ENCODE data around the gene CEP83. TPM values are rescaled to one million over a fixed set of nuclear protein-coding genes. Genes with fewer than 3 reads are reported as not detected.

Gene CEP83
- polyA plus RNA-seq, 1 of the 3 experiments (the other 2 are of a cell fraction): 2.5 TPM

- DNase-seq: no peak
- TF ChIP-seq IRF3 (IDR thresholded peaks at IDR 0.05; ENCODE audit: low read depth, low read length) (no peak), SMC3 (IDR thresholded peaks at IDR 0.05; ENCODE audit: low read depth, low read length) (no peak), CHD2 (IDR thresholded peaks at IDR 0.05; ENCODE audit: low read length, partially characterized antibody) (no peak)
- no peaks in the 10 kb centered on the region for H3F3A ChIP-seq (replicated peaks; ENCODE audit: insufficient read depth)
- no peaks in the 10 kb centered on the region for H3K9me3 ChIP-seq
- ChIA-PET CTCF (no interaction called here), POLR2A (no interaction called here)
- no peak overlapping the region for H3K4me3 ChIP-seq (ENCODE audit: low read depth in 2 of 2, low read length in 1 of 2)
- H3K4me2 ChIP-seq: no peak overlapping the region
- whole genome bisulfite sequencing (ENCODE audit: low lambda C conversion rate): 91% methylated on average over 7 of the region's 7 CpGs
- H3K4me1 ChIP-seq (ENCODE audit: control insufficient read depth in 1 of 2, insufficient read depth in 2 of 2, low read depth in 1 of 2, low read length in 1 of 2): peaks cover 19 to 49% of the 10 kb centered on the region in 2 experiments; a peak in 3 of 4 replicates
- H3K27me3 ChIP-seq (ENCODE audit: insufficient read depth): no peaks in the 10 kb centered on the region
- H3K9me2 ChIP-seq: no peaks in the 10 kb centered on the region
- no peaks in the 10 kb centered on the region for H3K36me3 ChIP-seq (replicated peaks in 1 of 2; ENCODE audit: control insufficient read depth in 1 of 2, insufficient read depth in 2 of 2, low read length in 1 of 2)
- no peak overlapping the region for H3K27ac ChIP-seq (ENCODE audit: low read depth in 2 of 2, low read length in 1 of 2)
- no peaks in the 10 kb centered on the region for H4K20me1 ChIP-seq (ENCODE audit: insufficient read depth)
- H3K79me2 ChIP-seq (ENCODE audit: insufficient read depth): no peaks in the 10 kb centered on the region
- no peak overlapping the region for H3K9ac ChIP-seq
- H2AFZ ChIP-seq (ENCODE audit: low read depth): no peak overlapping the region
Observed at GRCh38 chr12:94265539-94265938, 194.1 kb downstream of the CEP83 start.

- ChIA-PET CTCF (no interaction called here), POLR2A (no interaction called here)
- peaks cover 19 to 50% of the 10 kb centered on the region in 2 experiments; a peak in 3 of 4 replicates for H3K4me1 ChIP-seq (ENCODE audit: control insufficient read depth in 1 of 2, insufficient read depth in 2 of 2, low read depth in 1 of 2, low read length in 1 of 2)
- no peak for DNase-seq
- H3K9me2 ChIP-seq: no peaks in the 10 kb centered on the region
- no peaks in the 10 kb centered on the region for H3K9me3 ChIP-seq
- TF ChIP-seq EZH2phosphoT487 (IDR thresholded peaks at IDR 0.05; ENCODE audit: borderline replicate concordance, low read depth) (no peak), EP300 (IDR thresholded peaks at IDR 0.05; ENCODE audit: borderline replicate concordance in 1 of 2, low read depth in 1 of 2, low read length in 1 of 2) (peak in 1 of 2 experiments; percentile 34; a peak in 1 of 4 replicates), NRF1 (IDR thresholded peaks at IDR 0.05; ENCODE audit: low read depth, low read length) (no peak), MXI1 (IDR thresholded peaks at IDR 0.05; ENCODE audit: low read depth, low read length) (no peak)
- 84% methylated on average over 19 of the region's 19 CpGs for WGBS (ENCODE audit: low lambda C conversion rate)
- H3K27me3 ChIP-seq (ENCODE audit: insufficient read depth): no peaks in the 10 kb centered on the region
- H3K36me3 ChIP-seq (replicated peaks in 1 of 2; ENCODE audit: control insufficient read depth in 1 of 2, insufficient read depth in 2 of 2, low read length in 1 of 2): no peaks in the 10 kb centered on the region
- H3F3A ChIP-seq (replicated peaks; ENCODE audit: insufficient read depth): no peaks in the 10 kb centered on the region
- 0 out of 4 replicates have a peak overlapping the region, but pooled peaks of 1 of the 2 experiments have one; percentile 6 for H3K27ac ChIP-seq (ENCODE audit: low read depth in 2 of 2, low read length in 1 of 2)
- H4K20me1 ChIP-seq (ENCODE audit: insufficient read depth): no peaks in the 10 kb centered on the region
- no peak overlapping the region for H3K4me3 ChIP-seq (ENCODE audit: low read depth in 2 of 2, low read length in 1 of 2)
- no peak overlapping the region for H2AFZ ChIP-seq (ENCODE audit: low read depth)
- no peak overlapping the region for H3K4me2 ChIP-seq
- no peaks in the 10 kb centered on the region for H3K79me2 ChIP-seq (ENCODE audit: insufficient read depth)
- no peak overlapping the region for H3K9ac ChIP-seq
Observed at GRCh38 chr12:94264736-94265485, 194.8 kb downstream of the CEP83 start.

- no peak overlapping the region for H3K4me2 ChIP-seq
- ChIA-PET POLR2A (no interaction called here), CTCF (no interaction called here)
- H3K36me3 ChIP-seq (replicated peaks in 1 of 2; ENCODE audit: control insufficient read depth in 1 of 2, insufficient read depth in 2 of 2, low read length in 1 of 2): no peaks in the 10 kb centered on the region
- H4K20me1 ChIP-seq (ENCODE audit: insufficient read depth): no peaks in the 10 kb centered on the region
- 93% methylated on average over 20 of the region's 20 CpGs for WGBS (ENCODE audit: low lambda C conversion rate)
- H3K9ac ChIP-seq: no peak overlapping the region
- no peaks in the 10 kb centered on the region for H3K9me3 ChIP-seq
- H3K27ac ChIP-seq (ENCODE audit: low read depth in 2 of 2, low read length in 1 of 2): no peak overlapping the region; a peak in 1 of 4 replicates
- H3K4me3 ChIP-seq (ENCODE audit: low read depth in 2 of 2, low read length in 1 of 2): no peak overlapping the region
- H3K9me2 ChIP-seq: no peaks in the 10 kb centered on the region
- H3F3A ChIP-seq (replicated peaks; ENCODE audit: insufficient read depth): no peaks in the 10 kb centered on the region
- no peaks in the 10 kb centered on the region for H3K27me3 ChIP-seq (ENCODE audit: insufficient read depth)
- peaks cover 19 to 50% of the 10 kb centered on the region in 2 experiments; a peak in 3 of 4 replicates for H3K4me1 ChIP-seq (ENCODE audit: control insufficient read depth in 1 of 2, insufficient read depth in 2 of 2, low read depth in 1 of 2, low read length in 1 of 2)
- DNase-seq: no peak
- H2AFZ ChIP-seq (ENCODE audit: low read depth): no peak overlapping the region
- no peaks in the 10 kb centered on the region for H3K79me2 ChIP-seq (ENCODE audit: insufficient read depth)
- TF ChIP-seq SMC3 (IDR thresholded peaks at IDR 0.05; ENCODE audit: low read depth, low read length) (no peak), RFX5 (IDR thresholded peaks at IDR 0.05; ENCODE audit: low read length) (no peak), EZH2phosphoT487 (IDR thresholded peaks at IDR 0.05; ENCODE audit: borderline replicate concordance, low read depth) (no peak), RXRA (IDR thresholded peaks at IDR 0.05; ENCODE audit: borderline replicate concordance, low read depth) (no peak), TEAD4 (IDR thresholded peaks at IDR 0.05; ENCODE audit: borderline replicate concordance, insufficient read depth) (no peak), FOSL2 (IDR thresholded peaks at IDR 0.05; ENCODE audit: borderline replicate concordance, low read depth) (no peak), FOXJ3 (CRISPR knock-in tag; IDR thresholded peaks at IDR 0.05) (no peak), POLR2AphosphoS5 (IDR thresholded peaks at IDR 0.05; ENCODE audit: low read depth, low read length) (no peak), IRF3 (IDR thresholded peaks at IDR 0.05; ENCODE audit: low read depth, low read length) (no peak), MXI1 (IDR thresholded peaks at IDR 0.05; ENCODE audit: low read depth, low read length) (no peak), CHD2 (IDR thresholded peaks at IDR 0.05; ENCODE audit: low read length, partially characterized antibody) (no peak), JUND (IDR thresholded peaks at IDR 0.05) (no peak), FOXM1 (IDR thresholded peaks at IDR 0.05; ENCODE audit: low read depth) (no peak), ELF1 (IDR thresholded peaks at IDR 0.05) (no peak), USF1 (IDR thresholded peaks at IDR 0.05; ENCODE audit: borderline replicate concordance, low read depth) (no peak)
Observed at GRCh38 chr12:94263905-94264561, 195.6 kb downstream of the CEP83 start.

Measured in SK-N-SH (cell line).